GM06990 (cell line): ENCODE data around the gene MC1R.

Experiments
- DNase-seq: peaks from one replicate; pipeline ENCODE4 v3.0.0-alpha.2; 2011; ENCODE audit not compliant: insufficient read length; ENCODE audit errors: extremely low read depth
- H3K27me3 ChIP-seq: replicated peaks from 2 replicates; pipeline ENCODE4 v1.6.0; 2011; ENCODE audit warnings: low read length; ENCODE audit not compliant: control insufficient read depth, insufficient read depth
- H3K36me3 ChIP-seq: 2 replicates; pipeline ENCODE4 v1.5.1; 2011; ENCODE audit warnings: low read length; ENCODE audit not compliant: control insufficient read depth, insufficient read depth
- H3K4me3 ChIP-seq: replicated peaks from 2 replicates; pipeline ENCODE4 v1.5.1; 2011; ENCODE audit warnings: low read depth, mild to moderate bottlenecking, control low read depth, low read length
- CTCF ChIP-seq: IDR thresholded peaks from 2 replicates; pipeline ENCODE4 v1.5.1; 2011; ENCODE audit warnings: low read length, control low read depth, mild to moderate bottlenecking, inconsistent platforms; ENCODE audit not compliant: insufficient read depth, poor library complexity, severe bottlenecking

Gene MC1R

DNA sequence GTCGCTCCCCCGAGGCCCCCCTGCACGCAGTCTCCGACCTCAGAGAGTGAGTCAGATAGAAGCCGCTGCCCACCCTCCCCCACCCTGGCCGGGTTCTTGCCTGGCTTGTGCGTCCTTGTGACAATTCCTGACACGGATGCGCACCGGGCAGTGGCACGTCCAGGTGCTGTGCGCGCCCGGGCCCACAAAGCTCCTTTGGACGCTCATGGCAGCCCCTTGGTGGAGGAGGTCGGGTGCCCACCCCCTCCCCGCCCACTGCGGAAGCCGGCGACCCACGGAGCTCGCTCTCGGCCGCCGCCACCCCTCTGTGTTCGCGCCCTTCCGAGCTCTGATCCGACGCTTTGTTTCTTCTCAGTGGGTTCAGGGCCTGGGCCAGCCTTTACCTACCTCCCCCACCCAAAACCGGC, 3.8 kb downstream of the MC1R start:
- DNase-seq, result no peak
- TF ChIP-seq CTCF, result no peak
- H3K4me3 ChIP-seq, result peak overlapping the region; percentile 55
- no peaks in the 10 kb centered on the region; the same call in 1 of the 2 replicates for H3K27me3 ChIP-seq
- no peaks in the 10 kb centered on the region for H3K36me3 ChIP-seq

GRCh38 chr16:89922884-89923639, 4.4 kb downstream of the MC1R start, which contains the start of gene TUBB3:
Gene TUBB3, plus strand, starts transcription at chr16:89923342. Its CDS starts 60 bp downstream, at chr16:89923402.
- peak; percentile 78 for DNase-seq

DNA sequence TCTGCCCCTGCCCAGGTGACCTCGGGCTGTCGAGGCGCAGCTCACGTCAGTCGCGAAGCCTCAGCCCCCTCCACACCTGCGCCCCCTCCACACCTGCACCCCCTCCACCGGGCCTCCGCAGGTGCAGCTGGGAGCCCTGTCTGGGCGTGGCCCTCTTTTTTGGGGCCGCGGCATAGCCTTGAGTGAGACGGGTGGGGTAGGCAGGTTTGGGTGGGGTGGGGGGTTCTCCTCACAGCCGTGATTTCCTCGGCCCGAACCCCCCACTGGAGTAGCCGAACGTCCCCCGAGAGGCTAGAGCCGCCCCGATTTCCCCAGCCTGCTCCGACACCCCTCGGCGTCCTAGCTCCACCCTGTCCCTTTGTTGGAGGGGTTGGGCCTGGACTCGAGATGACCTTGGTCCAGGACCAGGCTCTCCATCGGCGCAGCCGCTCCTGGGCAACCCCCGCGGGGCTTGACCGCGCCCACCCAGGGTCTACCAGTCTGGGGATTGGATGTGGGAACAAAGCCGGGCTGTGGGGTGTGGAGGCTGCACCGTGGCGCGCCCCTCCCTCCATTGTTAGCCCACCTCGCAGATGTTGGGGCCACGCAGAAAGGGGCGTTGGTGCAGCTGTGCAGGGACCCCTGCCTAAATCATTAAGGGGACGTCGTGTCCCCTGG, 5.1 kb downstream of the MC1R start:
- TF ChIP-seq CTCF, result no peak
- no peak for DNase-seq

More at GRCh38 chr16:89922884-89923639, 4.4 kb downstream of the MC1R start, which contains the start of gene TUBB3:
- H3K27me3 ChIP-seq, result no peaks in the 10 kb centered on the region; the same call in 1 of the 2 replicates
- H3K4me3 ChIP-seq, result peak within 1 kb of the TSS; percentile 55
- H3K36me3 ChIP-seq, result no peaks in the 10 kb centered on the region
- no peak for TF ChIP-seq CTCF

DNA sequence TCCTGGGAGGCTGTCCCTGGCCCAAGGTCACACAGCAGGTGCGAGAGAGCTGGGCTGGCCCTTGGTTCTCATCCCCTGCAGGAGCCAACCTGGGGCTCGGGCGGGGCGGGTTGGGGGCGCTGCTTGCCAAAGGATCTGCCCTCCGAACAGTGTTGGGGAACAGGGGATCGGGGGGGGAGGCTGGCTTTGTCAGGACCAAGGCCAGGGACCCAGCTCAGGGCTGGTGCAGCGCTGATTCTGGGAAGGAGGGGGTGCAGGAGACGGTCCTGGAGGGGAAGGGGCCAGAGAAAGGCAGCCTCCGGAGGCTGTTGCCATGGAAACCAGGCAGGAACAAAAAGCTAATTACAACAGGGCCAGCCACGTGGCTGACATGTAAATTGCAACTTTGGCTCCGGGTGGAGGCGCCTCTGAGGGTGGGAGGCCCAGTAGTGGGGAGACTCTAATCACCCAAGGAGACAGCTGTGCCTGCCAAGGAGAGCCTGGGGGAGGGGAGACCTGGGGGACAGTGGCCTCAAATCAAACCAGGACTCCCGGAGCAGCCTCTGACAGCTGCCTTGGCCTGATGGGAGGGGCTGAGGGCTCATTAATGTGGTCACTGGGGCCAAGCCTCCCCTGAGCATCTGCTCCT, 5.7 kb downstream of the MC1R start:
- TF ChIP-seq CTCF, result no peak

More for the DNA sequence above, 5.1 kb downstream of the MC1R start:
- H3K27me3 ChIP-seq, result no peaks in the 10 kb centered on the region; the same call in 1 of the 2 replicates
- H3K36me3 ChIP-seq, result no peaks in the 10 kb centered on the region
- H3K4me3 ChIP-seq, result no peak overlapping the region

GRCh38 chr16:89924925-89925307, 6.3 kb downstream of the MC1R start:
- no peaks in the 10 kb centered on the region for H3K36me3 ChIP-seq
- H3K4me3 ChIP-seq, result no peak overlapping the region
- no peak for TF ChIP-seq CTCF
- H3K27me3 ChIP-seq, result no peaks in the 10 kb centered on the region; the same call in 1 of the 2 replicates
- no peak for DNase-seq

More for the DNA sequence above, 5.7 kb downstream of the MC1R start:
- Histone ChIP-seq H3K27me3 (no peaks in the 10 kb centered on the region; the same call in 1 of the 2 replicates), H3K36me3 (no peaks in the 10 kb centered on the region), H3K4me3 (no peak overlapping the region)
- no peak for DNase-seq
